C4-2B (cell line): ENCODE data around the gene SMOC1.

Source experiments
- H3K27ac ChIP-seq: fragments of 450-650 bp; 2 replicates; pipeline ENCODE4 v1.5.1; 2017
- CTCF ChIP-seq: fragments of 450-650 bp; conservative IDR thresholded peaks from 2 replicates; pipeline ENCODE4 v1.5.1; 2017; ENCODE audit warnings: mild to moderate bottlenecking
- ZFX ChIP-seq: fragments of 450-650 bp; IDR thresholded peaks from 2 replicates; pipeline ENCODE4 v1.6.1; 2017

The SMOC1 gene

GRCh38 chr14:70033561-70033960, 154.3 kb downstream of the SMOC1 start:
- TF ChIP-seq ZFX (no peak), CTCF (no peak)
- no peak overlapping the region for H3K27ac ChIP-seq

GRCh38 chr14:70034257-70034656, 155.0 kb downstream of the SMOC1 start:
- TF ChIP-seq ZFX = no peak
- no peak for TF ChIP-seq CTCF

GRCh38 chr14:70036665-70037064, 157.4 kb downstream of the SMOC1 start:
- TF ChIP-seq CTCF (no peak), ZFX (no peak)
- no peak overlapping the region for H3K27ac ChIP-seq

More at GRCh38 chr14:70034257-70034656, 155.0 kb downstream of the SMOC1 start:
- H3K27ac ChIP-seq = no peak overlapping the region

- H3K27ac ChIP-seq = no peak overlapping the region
- TF ChIP-seq ZFX = no peak
- TF ChIP-seq CTCF = no peak
Measured at GRCh38 chr14:70043001-70043400, 163.8 kb downstream of the SMOC1 start.

GRCh38 chr14:70045310-70045709, 166.1 kb downstream of the SMOC1 start:
- H3K27ac ChIP-seq = no peak overlapping the region
- TF ChIP-seq CTCF = no peak
- no peak for TF ChIP-seq ZFX

- TF ChIP-seq CTCF (peak; percentile 95), ZFX (no peak)
- H3K27ac ChIP-seq = peak overlapping the region; percentile 20; the same call in 1 of the 2 replicates
Measured at GRCh38 chr14:70045844-70046535, 166.8 kb downstream of the SMOC1 start.

- peak overlapping the region; percentile 50; the same call in 1 of the 2 replicates for H3K27ac ChIP-seq
Measured at GRCh38 chr14:70047598-70048312, 168.5 kb downstream of the SMOC1 start.

More at GRCh38 chr14:70047598-70048312, 168.5 kb downstream of the SMOC1 start:
- TF ChIP-seq ZFX (no peak), CTCF (no peak)
